ENCODE measurements around the gene LMNTD1.

The LMNTD1 gene

DNA sequence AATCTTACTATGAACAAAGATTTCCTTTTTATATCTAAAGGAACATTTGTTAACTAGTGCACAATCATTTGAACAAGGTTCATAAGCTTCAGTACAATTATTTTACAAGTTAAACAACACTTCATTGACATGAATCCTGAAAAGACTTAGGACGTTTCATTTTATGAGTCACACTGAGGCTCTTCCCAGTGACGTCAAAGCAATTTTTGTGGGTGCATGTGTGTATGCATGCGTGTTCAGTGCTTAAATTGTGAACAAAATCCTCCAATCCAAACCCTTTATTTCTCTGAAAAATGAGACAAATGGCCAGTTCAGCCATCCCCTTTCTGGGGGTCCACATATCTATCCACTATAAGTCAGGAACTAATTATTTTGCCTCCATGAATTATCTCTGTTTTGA, 2.9 kb downstream of the LMNTD1 start:
- no peak for DNase-seq

GRCh38 chr12:25549120-25549519, 4.0 kb downstream of the LMNTD1 start:
- DNase-seq, result no peak

GRCh38 chr12:25546318-25546717, 6.8 kb downstream of the LMNTD1 start:
- DNase-seq, result no peak

GRCh38 chr12:25533150-25533549, 19.9 kb downstream of the LMNTD1 start:
- DNase-seq, result no peak

DNA sequence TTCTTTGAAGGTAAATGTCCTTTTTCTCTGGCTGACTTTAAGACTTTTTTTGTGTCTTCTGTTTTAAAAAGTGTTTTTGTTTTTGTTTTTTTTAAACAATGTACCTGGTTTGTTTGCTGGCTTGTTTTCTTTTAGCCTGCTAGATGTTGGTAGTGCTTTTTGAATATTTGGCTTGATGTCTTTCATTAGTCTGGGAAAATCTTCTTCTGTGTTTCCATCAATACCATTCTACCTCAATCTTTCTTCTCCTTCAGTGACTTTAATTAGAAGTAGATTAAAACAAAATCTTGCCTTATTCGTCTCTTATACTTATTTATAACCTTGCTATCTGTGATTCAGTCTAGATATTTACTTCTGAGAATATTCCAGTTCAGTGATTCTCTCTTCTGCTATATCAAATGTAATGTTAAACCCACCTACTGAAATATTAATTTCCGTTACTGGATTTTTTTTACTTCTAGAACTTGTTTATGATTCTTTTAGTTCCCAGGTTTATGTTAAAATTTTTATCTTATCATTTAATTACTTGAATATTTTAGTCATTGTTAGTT, 21.5 kb downstream of the LMNTD1 start:
- no peak for DNase-seq

- DNase-seq, result no peak
Measured at GRCh38 chr12:25529738-25530137, 23.3 kb downstream of the LMNTD1 start.

DNA sequence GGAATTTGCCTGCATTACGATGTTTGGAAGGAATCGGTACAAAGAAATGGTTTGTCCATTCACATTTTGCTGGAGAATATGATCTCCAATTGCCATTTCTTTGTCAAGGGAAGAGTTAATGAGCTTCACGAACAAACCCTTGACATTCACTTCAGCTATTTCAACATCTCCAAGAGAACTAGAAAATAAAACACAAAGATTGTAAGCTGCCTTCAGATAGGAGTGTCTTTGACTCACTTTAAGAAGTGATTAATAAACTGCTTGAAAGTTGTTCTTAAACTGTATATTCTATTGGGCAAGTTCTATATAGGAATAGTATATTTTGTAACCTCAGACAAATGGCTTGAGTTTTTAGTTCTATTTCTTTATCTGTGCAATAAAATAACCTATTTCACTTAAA, 26.3 kb downstream of the LMNTD1 start:
- no peak for DNase-seq

GRCh38 chr12:25524366-25524765, 28.7 kb downstream of the LMNTD1 start:
- DNase-seq, result no peak

GRCh38 chr12:25521625-25522256, 31.3 kb downstream of the LMNTD1 start:
- DNase-seq, result no peak

DNA sequence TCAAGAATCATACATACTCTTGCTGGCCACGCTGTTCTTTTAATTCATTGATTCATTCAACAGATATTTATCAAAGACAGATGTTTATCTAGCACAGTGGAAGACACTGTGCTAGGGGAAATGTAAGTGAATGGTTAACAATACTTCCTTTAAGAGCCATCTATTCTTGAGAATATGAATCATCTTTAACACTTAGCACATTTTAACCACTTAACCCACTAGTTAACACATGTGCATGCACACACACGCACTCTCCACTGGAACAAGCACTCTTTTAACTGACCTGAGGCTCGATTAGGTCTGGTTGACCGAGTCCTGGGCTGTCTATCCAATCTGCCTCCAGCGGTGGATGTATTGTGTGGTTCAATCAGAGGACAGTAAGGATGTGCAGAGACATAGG, 34.6 kb downstream of the LMNTD1 start:
- no peak for DNase-seq

DNA sequence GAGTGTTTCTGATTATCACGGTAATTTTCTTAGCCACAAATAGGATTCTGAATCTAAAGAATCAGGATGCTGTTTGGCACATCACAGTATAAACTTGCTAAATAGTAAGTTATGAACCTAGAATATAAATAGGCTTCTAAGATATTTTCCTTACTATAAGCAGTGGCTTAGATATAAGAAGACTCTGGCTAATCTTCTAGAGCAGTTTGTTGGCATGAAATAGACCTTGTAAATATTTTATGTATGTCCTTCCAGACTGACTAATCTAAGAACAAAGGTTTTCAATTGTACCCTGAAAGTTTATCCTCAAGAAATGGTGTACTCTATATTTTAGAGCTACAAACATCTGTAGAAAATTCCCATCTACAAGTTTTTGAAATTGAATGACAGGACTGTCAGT, 48.3 kb downstream of the LMNTD1 start:
- no peak for DNase-seq

- DNase-seq, result no peak
Measured at GRCh38 chr12:25503666-25504065, 49.4 kb downstream of the LMNTD1 start.

GRCh38 chr12:25502596-25502995, 50.5 kb downstream of the LMNTD1 start:
- DNase-seq, result no peak

- no peak for DNase-seq
Measured at GRCh38 chr12:25502118-25502517, 51.0 kb downstream of the LMNTD1 start.

- DNase-seq, result no peak
Measured at GRCh38 chr12:25501549-25501948, 51.5 kb downstream of the LMNTD1 start.

DNA sequence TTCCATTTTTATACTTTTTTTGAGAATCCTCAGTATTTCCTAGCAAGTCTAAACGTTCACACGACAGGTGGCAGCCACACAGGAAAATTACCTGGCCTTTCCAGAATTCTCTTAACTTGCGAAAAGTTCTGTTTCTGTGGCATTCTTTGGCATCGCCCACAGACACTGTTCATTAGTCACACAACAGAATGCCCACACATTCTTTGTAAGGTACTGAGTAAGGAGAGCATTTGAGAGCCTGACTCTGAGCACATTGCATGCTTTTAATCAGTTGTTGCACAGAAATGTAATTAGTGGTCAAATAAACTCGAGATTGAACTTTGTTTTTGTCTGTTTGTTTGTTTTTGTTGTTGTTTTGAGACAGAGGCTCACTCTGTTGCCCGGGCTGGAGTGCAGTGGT, 52.4 kb downstream of the LMNTD1 start:
- DNase-seq, result no peak

GRCh38 chr12:25497021-25497420, 56.1 kb downstream of the LMNTD1 start:
- no peak for DNase-seq

DNA sequence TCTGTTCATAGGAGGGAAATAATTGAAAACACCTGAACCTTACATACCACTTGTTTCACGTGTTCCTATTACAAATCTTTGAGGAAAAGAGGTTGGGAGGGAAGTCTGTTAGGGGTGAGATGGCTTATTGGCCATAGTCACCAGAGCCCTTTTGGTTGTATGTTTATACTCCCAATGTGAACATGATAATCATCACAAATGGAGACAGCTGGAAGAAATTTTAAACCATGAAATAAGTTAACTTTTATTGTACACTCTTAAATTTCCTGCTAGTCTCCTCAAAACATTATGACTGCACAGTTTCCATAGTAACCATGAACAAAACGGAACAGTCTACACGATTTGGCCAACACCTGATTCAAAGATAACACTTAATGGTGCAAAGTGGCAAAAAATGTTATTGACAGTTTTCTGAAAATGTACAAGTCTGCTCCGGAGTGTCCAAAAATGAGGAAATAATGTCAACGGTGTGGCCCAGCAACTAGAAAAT, 56.9 kb downstream of the LMNTD1 start:
- DNase-seq, result no peak

GRCh38 chr12:25495331-25496097, 57.6 kb downstream of the LMNTD1 start:
- no peak for DNase-seq

DNA sequence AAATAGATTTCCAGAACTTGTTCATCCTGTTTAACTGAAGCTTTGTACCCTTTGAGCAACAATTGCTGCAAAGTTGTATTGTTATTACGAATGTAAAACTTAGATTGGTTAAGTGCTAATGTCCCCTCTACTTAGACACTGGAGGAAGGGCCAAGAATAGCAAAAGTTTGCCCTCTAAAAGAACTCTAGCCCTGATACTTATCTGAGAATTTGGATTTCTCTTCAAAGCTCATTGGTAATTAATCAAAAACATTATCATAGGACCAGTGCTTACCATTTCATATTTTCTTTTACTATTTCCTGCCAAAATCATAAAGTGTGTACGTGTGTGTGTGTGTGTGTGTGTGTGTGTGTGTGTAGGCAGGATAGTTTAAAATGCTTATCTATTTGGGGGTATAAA, 58.2 kb downstream of the LMNTD1 start:
- DNase-seq, result no peak

DNA sequence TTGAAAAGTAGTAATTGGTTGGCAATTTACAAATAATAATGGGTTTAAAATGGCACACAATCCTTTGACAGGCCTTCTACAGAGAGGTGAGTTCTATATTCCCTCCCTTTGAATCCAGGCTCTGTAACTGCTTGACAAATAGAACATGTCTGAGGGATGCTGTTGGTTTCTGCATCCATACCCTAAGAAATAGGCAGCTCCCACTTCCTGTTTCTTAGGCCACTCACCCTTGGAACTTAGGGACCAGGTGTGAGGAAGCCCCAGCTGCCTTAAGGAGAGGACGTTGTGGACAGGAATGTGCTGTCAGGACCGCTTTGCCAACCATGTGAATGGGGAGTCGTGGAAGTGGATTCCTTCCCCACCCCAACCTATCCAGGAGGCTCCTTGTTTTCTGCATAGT, 59.4 kb downstream of the LMNTD1 start:
- no peak for DNase-seq

DNA sequence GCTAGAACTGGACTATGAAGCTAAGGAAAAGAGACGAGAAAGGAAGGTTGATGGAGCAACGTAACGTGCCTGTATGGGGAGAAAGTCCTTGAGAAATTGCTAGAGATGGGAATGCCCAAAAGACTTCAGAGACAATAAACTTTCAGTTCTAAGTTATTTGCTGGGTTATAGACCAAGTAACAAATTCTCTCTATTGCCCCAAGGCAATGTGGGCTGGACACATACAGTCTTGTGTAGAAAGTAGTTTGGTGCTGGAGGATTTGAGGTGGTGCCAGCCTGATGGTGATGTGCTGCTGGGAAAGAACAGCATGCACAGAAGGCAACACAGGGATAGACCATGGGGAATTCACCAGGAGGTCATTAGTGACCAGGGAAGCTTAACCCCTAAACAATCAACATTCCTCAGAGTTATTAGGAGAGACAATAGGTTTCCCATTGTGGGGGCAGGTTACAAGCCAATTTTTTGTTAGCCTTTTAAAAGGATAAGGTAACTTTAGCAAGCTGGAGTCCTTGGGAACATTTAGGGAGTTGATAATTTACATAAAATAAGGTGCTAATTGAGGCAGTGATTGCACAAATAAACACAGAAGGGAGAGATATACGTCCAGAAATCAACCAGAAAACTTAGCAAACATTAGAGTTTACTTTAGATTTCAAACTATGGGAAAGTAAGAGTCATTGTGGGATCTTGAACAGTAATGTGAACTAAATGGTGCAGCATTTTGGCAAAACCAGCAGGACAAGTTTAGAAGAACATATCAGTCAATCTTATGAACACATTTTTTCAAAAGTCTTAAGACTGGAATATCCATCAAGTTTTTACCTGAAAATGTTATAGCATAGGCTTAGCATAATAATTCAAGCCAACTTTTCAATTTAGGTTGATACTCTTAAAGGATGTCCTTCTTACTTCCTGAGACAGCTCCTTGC, 61.4 kb downstream of the LMNTD1 start:
- no peak for DNase-seq
